HepG2 (cell line): ENCODE data around the gene DLEC1. TPM values are rescaled to one million over a fixed set of nuclear protein-coding genes. Genes with fewer than 3 reads are reported as not detected.
A peak's percentile ranks its signal among the peaks of the same experiment; 100 is the strongest.

Experiments
- ATM ChIP-seq: fragments of 450-650 bp; IDR thresholded peaks from 2 replicates; pipeline ENCODE4 v1.7.1; 2017; ENCODE audit warnings: mild to moderate bottlenecking, borderline replicate concordance
- BRF2 ChIP-seq: sonication (generic); formaldehyde crosslinking; IDR thresholded peaks from 2 replicates; pipeline ENCODE4 v1.8.1; 2022; ENCODE audit warnings: mild to moderate bottlenecking, missing genetic modification reagents
- GABPA ChIP-seq, 2 experiments: IDR thresholded peaks; 2 replicates each; pipeline ENCODE4 v1.6.1; 2011 to 2016; ENCODE audit warnings: low read depth in 2 of 2, low read length in 1 of 2, missing biosample characterization in 1 of 2, missing genetic modification characterization in 1 of 2
- HNRNPL ChIP-seq: fragments of 200-400 bp; formaldehyde crosslinking; IDR thresholded peaks from 2 replicates; pipeline ENCODE4 v1.6.1; 2017; ENCODE audit warnings: mild to moderate bottlenecking, low read depth, low read length
- MEIS1 ChIP-seq: sonication (generic); formaldehyde crosslinking; IDR thresholded peaks from 2 replicates; pipeline ENCODE4 v1.9.0; 2021; ENCODE audit warnings: mild to moderate bottlenecking, missing genetic modification reagents, moderate library complexity, borderline replicate concordance
- MIXL1 ChIP-seq: IDR thresholded peaks from 2 replicates; pipeline ENCODE4 v1.6.1; 2016
- NFIC ChIP-seq: IDR thresholded peaks from 2 replicates; pipeline ENCODE4 v1.6.1; 2012; ENCODE audit warnings: mild to moderate bottlenecking, low read length, inconsistent platforms
- POLR2AphosphoS5 ChIP-seq: IDR thresholded peaks from 2 replicates; pipeline ENCODE4 v1.6.1; 2012; ENCODE audit warnings: low read depth, low read length
- PRPF4 ChIP-seq: fragments of 200-400 bp; formaldehyde crosslinking; IDR thresholded peaks from 2 replicates; pipeline ENCODE4 v1.6.1; 2016; ENCODE audit warnings: low read length, low read depth; ENCODE audit not compliant: poor library complexity, severe bottlenecking
- RBM39 ChIP-seq: fragments of 200-400 bp; formaldehyde crosslinking; IDR thresholded peaks from one replicate; pipeline ENCODE4 v1.6.1; 2018; ENCODE audit warnings: antibody characterized with exemption, mild to moderate bottlenecking, low read depth, low read length; ENCODE audit not compliant: poor library complexity, severe bottlenecking
- SAFB2 ChIP-seq: sonication (generic); formaldehyde crosslinking; IDR thresholded peaks from 2 replicates; pipeline ENCODE4 v1.5.1; 2020; ENCODE audit warnings: missing genetic modification reagents, low read depth, mild to moderate bottlenecking, borderline replicate concordance
- SMAD9 ChIP-seq: sonication (generic); formaldehyde crosslinking; IDR thresholded peaks from 2 replicates; pipeline ENCODE4 v1.5.1; 2020; ENCODE audit warnings: mild to moderate bottlenecking, missing genetic modification reagents
- SRSF1 ChIP-seq: fragments of 200-400 bp; formaldehyde crosslinking; optimal IDR thresholded peaks from 2 replicates; pipeline ENCODE3; 2017; ENCODE audit warnings: mild to moderate bottlenecking, low read depth, low read length, moderate library complexity
- TFE3 ChIP-seq: IDR thresholded peaks from 2 replicates; pipeline ENCODE4 v1.6.1; 2016
- TOE1 ChIP-seq: sonication (generic); formaldehyde crosslinking; IDR thresholded peaks from 2 replicates; pipeline ENCODE4 v1.4.0; 2020; ENCODE audit warnings: mild to moderate bottlenecking, missing genetic modification reagents
- TSC22D2 ChIP-seq: sonication (generic); formaldehyde crosslinking; IDR thresholded peaks from 2 replicates; pipeline ENCODE4 v1.5.1; 2020; ENCODE audit warnings: missing genetic modification reagents, mild to moderate bottlenecking, borderline replicate concordance
- ZBTB34 ChIP-seq: sonication (generic); formaldehyde crosslinking; IDR thresholded peaks from 2 replicates; pipeline ENCODE4 v1.8.0; 2022; ENCODE audit warnings: mild to moderate bottlenecking, missing genetic modification reagents
- ZMYM3 ChIP-seq: sonication (generic); formaldehyde crosslinking; IDR thresholded peaks from 2 replicates; pipeline ENCODE4 v1.5.1; 2020; ENCODE audit warnings: mild to moderate bottlenecking, missing genetic modification reagents
- ZNF17 ChIP-seq: sonication (generic); formaldehyde crosslinking; IDR thresholded peaks from 2 replicates; pipeline ENCODE4 v1.5.0; 2020; ENCODE audit warnings: mild to moderate bottlenecking, missing genetic modification reagents
- ZNF207 ChIP-seq: fragments of 450-650 bp; IDR thresholded peaks from 2 replicates; pipeline ENCODE4 v1.6.1; 2016; ENCODE audit warnings: antibody characterized with exemption, borderline replicate concordance
- ZNF343 ChIP-seq: sonication (generic); formaldehyde crosslinking; IDR thresholded peaks from 2 replicates; pipeline ENCODE4 v1.4.0; 2020; ENCODE audit warnings: mild to moderate bottlenecking, missing genetic modification reagents
- ZNF513 ChIP-seq: sonication (generic); formaldehyde crosslinking; conservative IDR thresholded peaks from 2 replicates; pipeline ENCODE4 v1.5.0; 2020; ENCODE audit warnings: missing genetic modification reagents
- ZNF562 ChIP-seq: sonication (generic); formaldehyde crosslinking; IDR thresholded peaks from 2 replicates; pipeline ENCODE4 v1.8.0; 2022; ENCODE audit warnings: missing genetic modification reagents, borderline replicate concordance
- ZNF713 ChIP-seq: sonication (generic); formaldehyde crosslinking; IDR thresholded peaks from 2 replicates; pipeline ENCODE4 v1.4.0; 2020; ENCODE audit warnings: mild to moderate bottlenecking, missing genetic modification reagents
- polyA plus RNA-seq, 8 experiments: library from polyadenylated mRNA; depleted of rRNA in 3 of 8; stranded (reverse) in 7 of 8; unstranded in 1 of 8; fragments of >200 nt; fragmentation: Illumina TruSeq in 4 of 8; extraction: Trizol in 4 of 8; gene quantifications; 2 replicates each; pipeline versions ENCODE4 v1.2.1 to v1.2.3, GENCODE V29; 2011 to 2016; ENCODE audit warnings: low read depth in 4 of 8, missing spikeins in 1 of 8, mixed read lengths in 1 of 8; ENCODE audit not compliant: insufficient read depth in 1 of 8
- total RNA-seq, 5 experiments: library from RNA; depleted of rRNA; stranded (reverse); fragments of >200 nt; fragmentation: Illumina TruSeq; extraction: Trizol; gene quantifications; 2 replicates each; pipeline ENCODE4 v1.2.3, GENCODE V29; 2016; ENCODE audit warnings: low read depth in 1 of 5

Gene DLEC1
- total and polyA plus RNA-seq, 2 of the 13 experiments (the other 11 are each of a cell fraction or from before 2014, with no cell fraction given): 0.09 TPM; not detected in 1

GRCh38 chr3:38117748-38118420 is 78.9 kb downstream of the DLEC1 start (continued):
- TF ChIP-seq TSC22D2 (no peak), BRF2 (CRISPR knock-in tag) (no peak), GABPA (IDR thresholded peaks at IDR 0.05; ENCODE audit: low read depth, low read length) (no peak), GABPA (CRISPR knock-in tag; IDR thresholded peaks at IDR 0.05; ENCODE audit: low read depth) (no peak), ZNF207 (no peak), MIXL1 (CRISPR knock-in tag) (peak; percentile 25; the same call in 1 of the 2 replicates), ZNF513 (CRISPR knock-in tag) (no peak), PRPF4 (no peak), ZNF713 (no peak), SMAD9 (CRISPR knock-in tag) (no peak), ATM (no peak), SRSF1 (no peak), ZBTB34 (CRISPR knock-in tag) (no peak), ZMYM3 (CRISPR knock-in tag) (no peak), SAFB2 (peak; percentile 68; the same call in 1 of the 2 replicates), ZNF562 (CRISPR knock-in tag) (no peak), MEIS1 (CRISPR knock-in tag) (no peak), POLR2AphosphoS5 (peak; percentile 66), ZNF343 (no peak), TFE3 (no peak), ZNF17 (no peak), NFIC (peak; percentile 22; the same call in 1 of the 2 replicates), RBM39 (no peak), HNRNPL (no peak; the same call in none of the 2 replicates), TOE1 (CRISPR knock-in tag) (no peak)
